HEK293 (cell line): ENCODE measurements around the gene UGT1A8.

ENCODE experiments used
- CTCF ChIP-seq: fragments of 450-650 bp; formaldehyde crosslinking; IDR thresholded peaks from 2 replicates; pipeline ENCODE4 v1.5.1; 2016; ENCODE audit warnings: missing biosample characterization, missing genetic modification characterization
- PRDM1 ChIP-seq: fragments of 450-650 bp; formaldehyde crosslinking; IDR thresholded peaks from 2 replicates; pipeline ENCODE4; 2016; ENCODE audit warnings: missing biosample characterization, missing genetic modification characterization
- YY1 ChIP-seq: fragments of 450-650 bp; formaldehyde crosslinking; IDR thresholded peaks from 2 replicates; pipeline ENCODE4 v1.5.1; 2018; ENCODE audit warnings: missing biosample characterization, missing genetic modification characterization
- ZBTB17 ChIP-seq: fragments of 450-650 bp; formaldehyde crosslinking; IDR thresholded peaks from 2 replicates; pipeline ENCODE4 v1.5.1; 2016; ENCODE audit warnings: missing biosample characterization, missing genetic modification characterization
- ZBTB7A ChIP-seq: fragments of 450-650 bp; formaldehyde crosslinking; IDR thresholded peaks from 2 replicates; pipeline ENCODE4 v1.5.1; 2016; ENCODE audit warnings: low read depth, missing biosample characterization, missing genetic modification characterization

GRCh38 chr2:233605680-233606079, 11.8 kb upstream of the UGT1A8 start:
- TF ChIP-seq CTCF (tag by site-specific recombination) (no peak), ZBTB17 (tag by site-specific recombination) (no peak), YY1 (tag by site-specific recombination) (no peak), ZBTB7A (tag by site-specific recombination) (no peak), PRDM1 (tag by site-specific recombination) (no peak)
